ENCODE data around the gene HS6ST1.
"Not testable (repeated sequence)": the region's sequence is repeated elsewhere in the genome, so short reads cannot be mapped to it uniquely, and the experiment has no call there.

- not testable (repeated sequence) for TF ChIP-seq CTCF (conservative IDR thresholded peaks at IDR 0.05 in 1 of 2, IDR thresholded peaks at IDR 0.05 in 1 of 2; ENCODE audit: low read depth in 1 of 2, low read length in 2 of 2); EZH2 (IDR thresholded peaks at IDR 0.05; ENCODE audit: low read length, missing control alignments)
Observed at GRCh38 chr2:128268611-128269010, 50.1 kb downstream of the HS6ST1 start.
